H9 (cell line): ENCODE data around the gene ZBTB6. TPM values are rescaled to one million over a fixed set of nuclear protein-coding genes. Genes with fewer than 3 reads are reported as not detected.
A peak's percentile ranks its signal among the peaks of the same experiment; 100 is the strongest.

ENCODE experiments used
- DNase-seq: peaks from one replicate; pipeline ENCODE4 v3.0.0-alpha.2; 2017
- H2AFZ ChIP-seq: one replicate; pipeline ENCODE4 v1.6.1; 2013; ENCODE audit warnings: mild to moderate bottlenecking, low read length, control low read depth, moderate library complexity
- H2AK5ac ChIP-seq: 2 replicates; pipeline ENCODE4 v1.6.1; 2013; ENCODE audit warnings: low read length, control low read depth, mixed read lengths; ENCODE audit not compliant: insufficient read length
- H2BK120ac ChIP-seq: one replicate; pipeline ENCODE4 v1.6.1; 2013; ENCODE audit warnings: low read depth, mild to moderate bottlenecking, low read length, control low read depth, inconsistent platforms; ENCODE audit not compliant: poor library complexity, severe bottlenecking
- H2BK12ac ChIP-seq: 2 replicates; pipeline ENCODE4 v1.6.1; 2013; ENCODE audit warnings: low read length, control low read depth, mixed read lengths, low read depth; ENCODE audit not compliant: insufficient read length
- H2BK15ac ChIP-seq: 2 replicates; pipeline ENCODE4 v1.6.1; 2013; ENCODE audit warnings: low read depth, low read length, control low read depth
- H2BK20ac ChIP-seq: one replicate; pipeline ENCODE4 v1.6.1; 2013; ENCODE audit warnings: low read depth, mild to moderate bottlenecking, low read length, control low read depth, inconsistent platforms; ENCODE audit not compliant: poor library complexity, severe bottlenecking
- H2BK5ac ChIP-seq: 2 replicates; pipeline ENCODE4 v1.6.1; 2013; ENCODE audit warnings: low read length, control low read depth, mixed read lengths; ENCODE audit not compliant: insufficient read length
- H3K14ac ChIP-seq: 2 replicates; pipeline ENCODE4 v1.6.1; 2013; ENCODE audit warnings: low read length, control low read depth; ENCODE audit not compliant: insufficient read depth
- H3K18ac ChIP-seq: 2 replicates; pipeline ENCODE4 v1.6.1; 2013; ENCODE audit warnings: low read depth, mild to moderate bottlenecking, mixed read lengths, low read length, control low read depth; ENCODE audit not compliant: insufficient read length
- H3K23ac ChIP-seq: 2 replicates; pipeline ENCODE4 v1.6.1; 2013; ENCODE audit warnings: low read length, control low read depth, mixed read lengths, low read depth; ENCODE audit not compliant: insufficient read length
- H3K23me2 ChIP-seq: 2 replicates; pipeline ENCODE4 v1.6.1; 2013; ENCODE audit warnings: low read depth, mild to moderate bottlenecking, mixed read lengths, low read length, control low read depth; ENCODE audit not compliant: insufficient read length, poor library complexity, severe bottlenecking
- H3K27ac ChIP-seq: 2 replicates; pipeline ENCODE4 v1.5.1; 2013; ENCODE audit warnings: low read length, control low read depth, mixed read lengths, low read depth; ENCODE audit not compliant: insufficient read length
- H3K27me3 ChIP-seq: 2 replicates; pipeline ENCODE4 v1.6.1; 2013; ENCODE audit warnings: low read length, control low read depth, inconsistent platforms; ENCODE audit not compliant: insufficient read depth
- H3K4ac ChIP-seq: 2 replicates; pipeline ENCODE4 v1.6.1; 2013; ENCODE audit warnings: low read depth, mild to moderate bottlenecking, control low read depth, inconsistent platforms, low read length, moderate library complexity
- H3K4me1 ChIP-seq: 2 replicates; pipeline ENCODE4 v1.6.1; 2013; ENCODE audit warnings: low read length, control low read depth, inconsistent platforms; ENCODE audit not compliant: insufficient read depth
- H3K4me2 ChIP-seq: 2 replicates; pipeline ENCODE4 v1.6.1; 2013; ENCODE audit warnings: low read length, control low read depth, mixed read lengths; ENCODE audit not compliant: insufficient read length, insufficient read depth
- H3K56ac ChIP-seq: 2 replicates; pipeline ENCODE4 v1.6.1; 2013; ENCODE audit warnings: low read depth, mild to moderate bottlenecking, mixed read lengths, low read length, control low read depth; ENCODE audit not compliant: insufficient read length
- H3K79me1 ChIP-seq: 2 replicates; pipeline ENCODE4 v1.6.1; 2013; ENCODE audit warnings: low read depth, mild to moderate bottlenecking, moderate library complexity, low read length, control low read depth, inconsistent platforms; ENCODE audit not compliant: insufficient read depth, poor library complexity, severe bottlenecking
- H3K79me2 ChIP-seq: 2 replicates; pipeline ENCODE4 v1.6.1; 2013; ENCODE audit warnings: low read length, control low read depth, inconsistent platforms; ENCODE audit not compliant: insufficient read depth
- H3K9ac ChIP-seq: 2 replicates; pipeline ENCODE4 v1.6.1; 2013; ENCODE audit warnings: low read length, control low read depth, mixed read lengths; ENCODE audit not compliant: insufficient read length; ENCODE audit errors: extremely low read depth
- H3K9me3 ChIP-seq: one replicate; pipeline ENCODE4 v1.6.1; 2013; ENCODE audit warnings: low read depth, low read length, inconsistent platforms; ENCODE audit not compliant: control insufficient read depth
- H3T11ph ChIP-seq: one replicate; pipeline ENCODE4 v1.6.1; 2013; ENCODE audit warnings: mild to moderate bottlenecking, low read length, control low read depth, inconsistent platforms
- H4K20me1 ChIP-seq: one replicate; pipeline ENCODE4 v1.6.1; 2013; ENCODE audit not compliant: control insufficient read depth, insufficient read length, insufficient read depth
- H4K5ac ChIP-seq: 2 replicates; pipeline ENCODE4 v1.6.1; 2013; ENCODE audit warnings: low read depth, mild to moderate bottlenecking, mixed read lengths, low read length, control low read depth; ENCODE audit not compliant: insufficient read length
- H4K8ac ChIP-seq: replicated peaks from 2 replicates; pipeline ENCODE4 v1.6.1; 2013; ENCODE audit warnings: low read length, control low read depth, mixed read lengths, low read depth; ENCODE audit not compliant: insufficient read length
- H4K91ac ChIP-seq: 2 replicates; pipeline ENCODE4 v1.6.1; 2013; ENCODE audit warnings: low read depth, mild to moderate bottlenecking, moderate library complexity, mixed read lengths, low read length, control low read depth; ENCODE audit not compliant: insufficient read length
- H3K27ac Mint-ChIP-seq, 3 experiments: 2 replicates in 2 of 3; 3 replicates in 1 of 3; pipeline ENCODE4 v1.8.0; 2020 to 2021; ENCODE audit warnings: mixed read lengths in 3 of 3, mild to moderate bottlenecking in 1 of 3, moderate library complexity in 1 of 3
- H3K27me3 Mint-ChIP-seq: 2 replicates; pipeline ENCODE4 v1.8.0; 2021; ENCODE audit warnings: low read depth, mild to moderate bottlenecking, moderate library complexity, mixed read lengths
- H3K36me3 Mint-ChIP-seq, 3 experiments: 2 replicates in 2 of 3; 3 replicates in 1 of 3; pipeline ENCODE4 v1.8.0; 2020 to 2021; ENCODE audit warnings: low read depth in 3 of 3, mixed read lengths in 3 of 3; ENCODE audit not compliant: insufficient read depth in 1 of 3
- H3K4me1 Mint-ChIP-seq, 2 experiments: 2 replicates each; pipeline ENCODE4 v1.8.0; 2020; ENCODE audit warnings: mixed read lengths in 2 of 2
- H3K4me3 Mint-ChIP-seq, 2 experiments: 2 replicates in 1 of 2; 3 replicates in 1 of 2; pipeline ENCODE4 v1.8.0; 2020 to 2021; ENCODE audit warnings: mild to moderate bottlenecking in 2 of 2, mixed read lengths in 2 of 2, moderate library complexity in 1 of 2
- H3K9me3 Mint-ChIP-seq, 2 experiments: 2 replicates in 1 of 2; 3 replicates in 1 of 2; pipeline ENCODE4 v1.8.0; 2020; ENCODE audit warnings: mild to moderate bottlenecking in 2 of 2, mixed read lengths in 2 of 2, moderate library complexity in 1 of 2
- CTCF ChIP-seq: fragments of 200-600 bp; sonication (generic); conservative IDR thresholded peaks from 3 replicates; pipeline ENCODE4 v1.8.0; 2021; ENCODE audit warnings: antibody characterized with exemption, mild to moderate bottlenecking
- WGBS: extraction: QIAGEN DNeasy Blood & Tissue Kit; methylation state at CpG from one replicate; pipeline ENCODE4 v1.1.7; 2013; ENCODE audit warnings: missing lambda C conversion rate, low lambda C conversion rate, mixed read lengths; ENCODE audit not compliant: insufficient read length; ENCODE audit errors: extremely low coverage; 5-methylcytosine and 5-hydroxymethylcytosine counted together
- total RNA-seq: library from RNA; stranded (reverse); gene quantifications from 2 replicates; pipeline ENCODE4 v1.2.1, GENCODE V29; 2021

The ZBTB6 gene
- total RNA-seq, 1 experiment from 2014 or later: 10.2 TPM

GRCh38 chr9:122939601-122940000 is 26.5 kb upstream of the ZBTB6 start:
- H3K4me1 Mint-ChIP-seq: peaks cover 11 to 17% of the 10 kb centered on the region in 2 experiments
- Histone ChIP-seq H3K79me2 (peaks cover 18% of the 10 kb centered on the region; the same call in 1 of the 2 replicates), H3K79me1 (no peaks in the 10 kb centered on the region), H2AK5ac (no peak overlapping the region), H3K18ac (no peak overlapping the region), H3K4me1 (peaks cover 2% of the 10 kb centered on the region; the same call in 1 of the 2 replicates), H3K4ac (no peak overlapping the region), H2BK15ac (no peak overlapping the region), H2BK12ac (no peak overlapping the region), H3K27me3 (no peaks in the 10 kb centered on the region), H3K4me2 (no peak overlapping the region), H4K91ac (no peak overlapping the region), H2AFZ (no peak overlapping the region), H3K14ac (no peak overlapping the region), H2BK5ac (no peak overlapping the region), H3K9ac (no peak overlapping the region), H3T11ph (no peak overlapping the region), H2BK20ac (no peak overlapping the region), H3K27ac (peak overlapping the region; percentile 72), H3K23ac (no peak overlapping the region), H4K20me1 (no peaks in the 10 kb centered on the region), H3K56ac (no peak overlapping the region), H3K9me3 (no peaks in the 10 kb centered on the region), H4K8ac (no peak overlapping the region), H2BK120ac (no peak overlapping the region), H3K23me2 (peaks cover 3% of the 10 kb centered on the region), H4K5ac (no peak overlapping the region)
- TF ChIP-seq CTCF: no peak
- no peaks in the 10 kb centered on the region for H3K27me3 Mint-ChIP-seq
- DNase-seq: no peak
- H3K9me3 Mint-ChIP-seq: no peaks in the 10 kb centered on the region
- H3K27ac Mint-ChIP-seq: peak overlapping the region in 2 of 3 experiments; percentile 1 to 73; a peak in 2 of 7 replicates
- 0 out of 5 replicates have a peak overlapping the region, but pooled peaks of 1 of the 2 experiments have one; percentile 12 for H3K4me3 Mint-ChIP-seq
- no CpG with 5 or more reads among the region's 4 CpGs for WGBS
- peaks cover 6 to 33% (median 26%) of the 10 kb centered on the region in 3 experiments for H3K36me3 Mint-ChIP-seq
